ENCODE results near the gene RHAG. TPM values are rescaled to one million over a fixed set of nuclear protein-coding genes. Genes with fewer than 3 reads are reported as not detected.

The RHAG gene
- polyA plus RNA-seq, 2 donors = 0.05 to 0.06 TPM

DNA sequence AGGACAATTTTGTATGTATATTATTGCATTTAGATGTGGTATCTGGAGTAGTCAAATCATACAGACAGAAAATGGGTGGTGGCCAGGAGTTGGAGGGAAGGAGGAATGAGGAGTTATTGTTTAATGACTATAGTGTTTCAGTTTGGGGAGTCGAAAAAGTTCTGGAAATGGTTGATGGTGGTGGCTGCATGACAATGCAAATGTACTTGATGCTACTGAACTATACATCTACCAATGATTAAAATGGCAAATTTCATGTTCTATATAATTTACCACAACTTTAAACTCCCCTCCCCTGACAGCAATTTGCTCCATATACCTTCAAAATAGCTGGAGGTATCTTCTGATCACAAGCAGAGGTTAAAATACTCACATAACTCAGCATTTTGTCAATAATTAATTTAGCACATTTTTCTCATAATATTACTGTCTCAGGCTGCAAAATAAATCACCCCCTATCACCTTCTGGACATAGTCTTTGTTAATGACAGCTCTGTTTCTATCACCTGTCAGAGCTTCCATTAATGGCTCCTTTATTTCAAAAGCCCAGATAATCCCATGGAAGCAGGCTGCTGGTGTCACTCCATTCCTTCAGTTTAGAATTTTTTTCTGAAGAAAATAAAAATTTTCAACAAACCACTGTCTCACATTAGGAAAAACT lies 25.7 kb upstream of the RHAG start:
- Histone ChIP-seq H3K27ac (ENCODE audit: low read depth in 2 of 2, low read length in 1 of 2) (no peak overlapping the region), H3K36me3 (ENCODE audit: control insufficient read depth in 2 of 2, insufficient read depth in 2 of 2, low read length in 1 of 2) (no peaks in the 10 kb centered on the region), H3K9me3 (ENCODE audit: control insufficient read depth in 2 of 2, insufficient read depth in 1 of 2, low read depth in 1 of 2, low read length in 1 of 2) (no peaks in the 10 kb centered on the region), H3K27me3 (ENCODE audit: control insufficient read depth in 1 of 2, insufficient read depth in 2 of 2, low read length in 2 of 2) (peaks cover 0 to 2% of the 10 kb centered on the region in 2 donors), H3K4me1 (ENCODE audit: control insufficient read depth in 2 of 2, insufficient read depth in 2 of 2, low read length in 1 of 2) (no peaks in the 10 kb centered on the region), H3K4me3 (ENCODE audit: low read depth in 1 of 2, low read length in 2 of 2) (no peak overlapping the region)
- 83 to 86% methylated on average over 1 of the region's 1 CpG for WGBS, 2 donors

DNA sequence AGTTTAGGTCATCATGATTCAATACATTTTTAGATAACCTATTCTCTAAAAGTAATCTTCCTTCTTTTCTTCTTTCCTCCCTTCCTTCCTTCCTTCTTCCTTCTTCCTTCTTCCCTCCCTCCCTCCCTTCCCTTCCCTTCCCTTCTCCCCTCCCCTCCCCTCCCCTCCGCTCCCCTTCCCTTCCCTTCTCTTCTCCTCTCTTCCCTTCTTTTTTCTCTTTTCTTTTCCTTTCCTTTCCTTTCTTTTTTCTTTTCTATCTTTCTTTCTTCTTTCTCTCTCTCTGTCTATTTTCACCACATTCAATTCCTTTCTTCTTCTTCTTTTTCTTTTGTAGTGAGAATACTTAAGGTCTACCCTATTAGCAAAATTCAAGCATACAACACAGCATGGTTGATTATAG lies 17.3 kb upstream of the RHAG start:
- H3K4me3 ChIP-seq (ENCODE audit: low read depth in 1 of 2, low read length in 2 of 2) = no peak overlapping the region
- no peaks in the 10 kb centered on the region for H3K9me3 ChIP-seq (ENCODE audit: control insufficient read depth in 2 of 2, insufficient read depth in 1 of 2, low read depth in 1 of 2, low read length in 1 of 2)
- no peaks in the 10 kb centered on the region for H3K27me3 ChIP-seq (ENCODE audit: control insufficient read depth in 1 of 2, insufficient read depth in 2 of 2, low read length in 2 of 2)
- no peak overlapping the region for H3K27ac ChIP-seq (ENCODE audit: low read depth in 2 of 2, low read length in 1 of 2)
- no peaks in the 10 kb centered on the region for H3K4me1 ChIP-seq (ENCODE audit: control insufficient read depth in 2 of 2, insufficient read depth in 2 of 2, low read length in 1 of 2)
- 89 to 95% methylated on average over 1 of the region's 1 CpG for WGBS, 2 donors
- H3K36me3 ChIP-seq (ENCODE audit: control insufficient read depth in 2 of 2, insufficient read depth in 2 of 2, low read length in 1 of 2) = no peaks in the 10 kb centered on the region

DNA sequence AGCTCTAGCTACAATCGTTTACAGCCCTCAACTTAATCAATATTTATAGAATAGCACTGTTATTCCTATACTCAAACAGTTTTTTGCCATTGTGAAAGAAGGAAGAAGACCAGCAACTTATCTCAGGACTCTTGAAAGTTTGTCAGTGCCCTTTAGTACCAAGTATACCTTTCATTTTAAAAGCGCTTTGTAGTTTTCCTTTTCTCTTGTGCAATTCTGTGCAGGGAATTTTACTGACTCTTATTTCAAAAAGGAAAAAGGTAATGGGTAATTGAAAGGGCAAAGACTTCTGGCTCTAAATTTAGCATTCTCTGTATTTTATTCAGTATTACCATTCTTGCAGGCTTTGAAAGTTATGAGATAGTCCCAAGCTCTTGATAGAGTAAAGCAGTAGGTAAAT lies 16.8 kb upstream of the RHAG start:
- no peaks in the 10 kb centered on the region for H3K36me3 ChIP-seq (ENCODE audit: control insufficient read depth in 2 of 2, insufficient read depth in 2 of 2, low read length in 1 of 2)
- H3K9me3 ChIP-seq (ENCODE audit: control insufficient read depth in 2 of 2, insufficient read depth in 1 of 2, low read depth in 1 of 2, low read length in 1 of 2) = no peaks in the 10 kb centered on the region
- H3K4me3 ChIP-seq (ENCODE audit: low read depth in 1 of 2, low read length in 2 of 2) = no peak overlapping the region
- 67% methylated on average over 2 of the region's 2 CpGs for WGBS, 2 donors
- no peaks in the 10 kb centered on the region for H3K27me3 ChIP-seq (ENCODE audit: control insufficient read depth in 1 of 2, insufficient read depth in 2 of 2, low read length in 2 of 2)
- no peaks in the 10 kb centered on the region for H3K4me1 ChIP-seq (ENCODE audit: control insufficient read depth in 2 of 2, insufficient read depth in 2 of 2, low read length in 1 of 2)
- H3K27ac ChIP-seq (ENCODE audit: low read depth in 2 of 2, low read length in 1 of 2) = no peak overlapping the region

DNA sequence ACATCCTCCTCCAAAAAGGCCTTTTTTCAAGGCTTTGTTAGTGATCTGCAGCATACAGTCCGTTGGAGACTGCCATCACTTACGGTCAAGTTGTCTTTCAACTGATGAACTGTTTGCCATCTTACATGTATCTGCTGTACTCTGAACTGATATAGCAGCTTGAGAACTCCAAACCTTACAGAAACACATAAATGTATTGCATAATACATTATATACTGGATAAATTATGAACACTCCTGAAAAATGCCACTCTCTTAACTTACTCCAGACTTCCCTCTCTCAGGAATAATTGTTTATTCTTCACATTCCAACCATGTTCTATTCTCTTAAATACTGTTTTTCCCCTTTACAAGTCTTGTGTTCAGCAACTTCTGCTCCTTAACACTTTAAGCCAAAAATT lies 14.6 kb upstream of the RHAG start:
- Histone ChIP-seq H3K27ac (ENCODE audit: low read depth in 2 of 2, low read length in 1 of 2) (no peak overlapping the region), H3K27me3 (ENCODE audit: control insufficient read depth in 1 of 2, insufficient read depth in 2 of 2, low read length in 2 of 2) (no peaks in the 10 kb centered on the region), H3K4me3 (ENCODE audit: low read depth in 1 of 2, low read length in 2 of 2) (no peak overlapping the region), H3K4me1 (ENCODE audit: control insufficient read depth in 2 of 2, insufficient read depth in 2 of 2, low read length in 1 of 2) (no peaks in the 10 kb centered on the region), H3K9me3 (ENCODE audit: control insufficient read depth in 2 of 2, insufficient read depth in 1 of 2, low read depth in 1 of 2, low read length in 1 of 2) (no peaks in the 10 kb centered on the region), H3K36me3 (ENCODE audit: control insufficient read depth in 2 of 2, insufficient read depth in 2 of 2, low read length in 1 of 2) (no peaks in the 10 kb centered on the region)
- WGBS, 2 donors = 78 to 83% methylated on average over 2 of the region's 2 CpGs

DNA sequence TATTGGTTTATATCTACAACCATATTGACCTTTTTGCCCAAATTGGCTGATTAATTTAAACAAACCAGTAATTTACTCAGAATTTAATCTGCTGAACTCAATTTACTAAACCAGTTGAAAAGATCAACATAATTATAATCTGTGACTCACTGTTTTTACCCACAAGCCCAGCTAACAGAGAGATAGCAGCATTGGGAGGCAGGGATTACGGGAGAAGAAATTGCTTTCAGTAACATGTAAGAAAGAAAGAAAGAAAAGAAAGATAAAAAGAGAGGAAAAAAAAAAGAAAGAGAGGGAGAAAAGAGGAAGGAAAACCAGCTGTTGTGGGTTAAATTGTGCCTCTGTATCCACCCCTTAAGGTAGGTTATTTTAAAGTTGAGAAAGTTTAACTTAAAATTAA lies 13.3 kb upstream of the RHAG start:
- H3K27me3 ChIP-seq (ENCODE audit: control insufficient read depth in 1 of 2, insufficient read depth in 2 of 2, low read length in 2 of 2) = no peaks in the 10 kb centered on the region
- 74 to 81% methylated on average over 1 of the region's 1 CpG for WGBS, 2 donors
- H3K4me1 ChIP-seq (ENCODE audit: control insufficient read depth in 2 of 2, insufficient read depth in 2 of 2, low read length in 1 of 2) = no peaks in the 10 kb centered on the region
- no peak overlapping the region for H3K4me3 ChIP-seq (ENCODE audit: low read depth in 1 of 2, low read length in 2 of 2)
- H3K27ac ChIP-seq (ENCODE audit: low read depth in 2 of 2, low read length in 1 of 2) = no peak overlapping the region
- no peaks in the 10 kb centered on the region for H3K9me3 ChIP-seq (ENCODE audit: control insufficient read depth in 2 of 2, insufficient read depth in 1 of 2, low read depth in 1 of 2, low read length in 1 of 2)
- no peaks in the 10 kb centered on the region for H3K36me3 ChIP-seq (ENCODE audit: control insufficient read depth in 2 of 2, insufficient read depth in 2 of 2, low read length in 1 of 2)

DNA sequence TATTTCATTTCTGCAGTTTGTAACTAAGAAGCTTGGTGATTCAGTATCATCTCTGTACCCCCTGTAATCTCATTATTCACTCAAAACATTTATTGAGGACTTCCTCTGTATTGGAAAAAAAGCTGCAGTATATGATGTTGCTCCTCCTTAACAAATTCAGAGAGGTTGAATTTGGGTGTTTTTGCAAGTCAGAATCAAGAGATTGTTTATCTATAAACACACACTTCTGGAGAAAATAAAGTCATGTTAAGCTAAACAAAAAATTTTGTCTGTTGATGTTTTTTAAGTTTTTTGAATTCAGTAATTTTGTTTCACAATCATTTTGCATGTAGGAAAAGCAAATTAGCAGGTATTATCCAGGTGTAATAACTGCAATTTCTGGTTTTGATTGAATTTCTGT lies 11.4 kb upstream of the RHAG start:
- Histone ChIP-seq H3K27ac (ENCODE audit: low read depth in 2 of 2, low read length in 1 of 2) (no peak overlapping the region), H3K27me3 (ENCODE audit: control insufficient read depth in 1 of 2, insufficient read depth in 2 of 2, low read length in 2 of 2) (no peaks in the 10 kb centered on the region), H3K36me3 (ENCODE audit: control insufficient read depth in 2 of 2, insufficient read depth in 2 of 2, low read length in 1 of 2) (no peaks in the 10 kb centered on the region), H3K9me3 (ENCODE audit: control insufficient read depth in 2 of 2, insufficient read depth in 1 of 2, low read depth in 1 of 2, low read length in 1 of 2) (no peaks in the 10 kb centered on the region), H3K4me3 (ENCODE audit: low read depth in 1 of 2, low read length in 2 of 2) (no peak overlapping the region), H3K4me1 (ENCODE audit: control insufficient read depth in 2 of 2, insufficient read depth in 2 of 2, low read length in 1 of 2) (no peaks in the 10 kb centered on the region)

DNA sequence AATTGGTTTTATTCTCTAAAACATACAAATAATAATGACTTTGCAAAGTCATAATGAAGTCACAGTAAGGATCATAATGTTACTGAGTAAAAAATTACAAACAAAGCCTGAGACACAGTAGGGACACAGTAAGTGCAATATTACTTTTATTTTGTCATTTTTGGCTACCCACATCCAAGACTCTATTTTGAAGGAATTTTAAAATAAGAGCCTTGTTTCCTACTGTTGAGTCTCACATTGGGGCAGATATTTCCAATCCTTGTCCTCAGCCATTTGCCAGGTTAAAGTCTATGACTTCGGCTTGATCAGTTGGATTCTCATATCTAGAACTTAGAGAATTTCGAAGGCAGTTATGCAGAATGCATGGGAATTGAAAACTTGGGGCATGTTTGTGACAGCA lies 10.8 kb upstream of the RHAG start:
- 79 to 87% methylated on average over 2 of the region's 2 CpGs for WGBS, 2 donors
- no peak overlapping the region for H3K27ac ChIP-seq (ENCODE audit: low read depth in 2 of 2, low read length in 1 of 2)
- H3K27me3 ChIP-seq (ENCODE audit: control insufficient read depth in 1 of 2, insufficient read depth in 2 of 2, low read length in 2 of 2) = no peaks in the 10 kb centered on the region
- no peaks in the 10 kb centered on the region for H3K4me1 ChIP-seq (ENCODE audit: control insufficient read depth in 2 of 2, insufficient read depth in 2 of 2, low read length in 1 of 2)
- no peaks in the 10 kb centered on the region for H3K9me3 ChIP-seq (ENCODE audit: control insufficient read depth in 2 of 2, insufficient read depth in 1 of 2, low read depth in 1 of 2, low read length in 1 of 2)
- H3K36me3 ChIP-seq (ENCODE audit: control insufficient read depth in 2 of 2, insufficient read depth in 2 of 2, low read length in 1 of 2) = no peaks in the 10 kb centered on the region
- no peak overlapping the region for H3K4me3 ChIP-seq (ENCODE audit: low read depth in 1 of 2, low read length in 2 of 2)

DNA sequence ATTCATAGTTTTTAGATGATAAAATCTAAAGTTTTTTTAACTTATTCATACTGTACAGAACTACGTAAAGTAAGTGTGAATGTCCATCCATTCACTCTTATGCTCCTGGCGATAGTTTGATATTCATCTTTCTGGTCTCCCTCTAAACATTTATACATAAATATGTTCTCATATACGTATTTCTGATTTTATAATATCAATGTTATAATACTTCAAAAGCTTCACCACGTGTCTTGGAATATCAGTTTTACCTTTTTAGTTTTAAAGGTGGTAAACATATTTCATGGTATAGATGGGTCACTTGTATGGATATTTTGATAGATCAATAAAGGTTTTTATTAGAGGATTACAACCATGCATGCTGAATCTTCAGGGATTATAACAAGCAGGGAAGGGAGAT lies 10.3 kb upstream of the RHAG start:
- Histone ChIP-seq H3K4me3 (ENCODE audit: low read depth in 1 of 2, low read length in 2 of 2) (no peak overlapping the region), H3K4me1 (ENCODE audit: control insufficient read depth in 2 of 2, insufficient read depth in 2 of 2, low read length in 1 of 2) (no peaks in the 10 kb centered on the region), H3K27me3 (ENCODE audit: control insufficient read depth in 1 of 2, insufficient read depth in 2 of 2, low read length in 2 of 2) (no peaks in the 10 kb centered on the region), H3K9me3 (ENCODE audit: control insufficient read depth in 2 of 2, insufficient read depth in 1 of 2, low read depth in 1 of 2, low read length in 1 of 2) (no peaks in the 10 kb centered on the region), H3K27ac (ENCODE audit: low read depth in 2 of 2, low read length in 1 of 2) (no peak overlapping the region), H3K36me3 (ENCODE audit: control insufficient read depth in 2 of 2, insufficient read depth in 2 of 2, low read length in 1 of 2) (no peaks in the 10 kb centered on the region)
- 77 to 81% methylated on average over 4 of the region's 4 CpGs for WGBS, 2 donors

DNA sequence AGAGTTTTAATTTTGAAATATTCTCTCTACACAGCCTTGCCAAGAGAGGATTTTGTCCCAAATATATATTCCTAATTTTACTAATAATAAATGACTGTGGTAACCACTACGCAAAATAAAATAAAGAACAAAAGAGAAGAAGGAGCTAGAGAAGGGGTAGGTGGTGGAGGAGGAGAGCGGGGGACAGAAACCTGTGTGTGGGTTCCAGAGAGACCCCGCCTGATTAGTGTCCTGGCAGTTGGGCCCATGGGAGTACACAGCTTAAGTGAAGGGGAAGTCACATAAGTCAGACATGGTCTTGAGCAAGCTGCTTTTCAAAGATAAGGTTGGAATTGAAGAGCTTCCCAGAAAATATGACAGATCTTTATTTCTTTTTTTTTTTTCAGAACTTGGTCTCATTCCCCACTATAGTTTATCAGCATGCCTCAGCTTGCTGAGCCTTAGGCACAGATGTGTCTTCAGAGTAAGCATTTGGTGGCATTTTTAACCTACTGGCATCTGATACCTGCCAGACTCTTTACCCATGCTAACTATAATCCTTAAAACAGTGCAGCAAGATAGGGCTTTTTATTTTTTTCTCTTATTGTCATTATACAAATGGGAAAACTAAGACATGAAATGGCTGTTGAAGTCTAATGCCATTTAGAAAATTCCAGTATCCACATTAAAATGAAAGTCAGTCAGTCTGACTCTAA lies 9.6 kb upstream of the RHAG start:
- H3K4me3 ChIP-seq (ENCODE audit: low read depth in 1 of 2, low read length in 2 of 2) = no peak overlapping the region
- H3K27me3 ChIP-seq (ENCODE audit: control insufficient read depth in 1 of 2, insufficient read depth in 2 of 2, low read length in 2 of 2) = no peaks in the 10 kb centered on the region
- H3K27ac ChIP-seq (ENCODE audit: low read depth in 2 of 2, low read length in 1 of 2) = no peak overlapping the region
- H3K9me3 ChIP-seq (ENCODE audit: control insufficient read depth in 2 of 2, insufficient read depth in 1 of 2, low read depth in 1 of 2, low read length in 1 of 2) = no peaks in the 10 kb centered on the region
- H3K4me1 ChIP-seq (ENCODE audit: control insufficient read depth in 2 of 2, insufficient read depth in 2 of 2, low read length in 1 of 2) = no peaks in the 10 kb centered on the region
- H3K36me3 ChIP-seq (ENCODE audit: control insufficient read depth in 2 of 2, insufficient read depth in 2 of 2, low read length in 1 of 2) = no peaks in the 10 kb centered on the region
- 78 to 86% methylated on average over 3 of the region's 3 CpGs for WGBS, 2 donors

DNA sequence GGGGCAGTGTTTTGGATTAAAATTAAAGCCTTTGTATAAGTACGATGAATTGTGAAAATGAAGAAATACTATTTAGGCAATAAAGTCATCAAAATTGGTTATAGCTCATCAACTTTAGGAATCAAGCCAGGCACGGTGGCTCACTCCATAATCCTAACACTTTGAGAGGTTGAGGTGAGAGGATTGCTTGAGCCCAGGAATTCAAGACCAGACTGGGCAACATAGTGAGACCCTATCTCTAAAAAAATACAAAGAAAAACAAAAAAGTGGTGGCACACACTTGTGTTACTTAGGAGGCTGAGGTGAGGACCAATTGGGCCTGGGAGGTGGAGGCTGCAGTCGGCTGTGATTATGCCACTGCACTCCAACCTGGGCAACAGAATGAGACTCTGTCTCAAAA lies 8.5 kb upstream of the RHAG start:
- Histone ChIP-seq H3K36me3 (ENCODE audit: control insufficient read depth in 2 of 2, insufficient read depth in 2 of 2, low read length in 1 of 2) (no peaks in the 10 kb centered on the region), H3K4me1 (ENCODE audit: control insufficient read depth in 2 of 2, insufficient read depth in 2 of 2, low read length in 1 of 2) (no peaks in the 10 kb centered on the region), H3K27me3 (ENCODE audit: control insufficient read depth in 1 of 2, insufficient read depth in 2 of 2, low read length in 2 of 2) (no peaks in the 10 kb centered on the region), H3K27ac (ENCODE audit: low read depth in 2 of 2, low read length in 1 of 2) (no peak overlapping the region), H3K9me3 (ENCODE audit: control insufficient read depth in 2 of 2, insufficient read depth in 1 of 2, low read depth in 1 of 2, low read length in 1 of 2) (no peaks in the 10 kb centered on the region), H3K4me3 (ENCODE audit: low read depth in 1 of 2, low read length in 2 of 2) (no peak overlapping the region)
- 76 to 81% methylated on average over 3 of the region's 3 CpGs for WGBS, 2 donors
